Activated CD8-positive, alpha-beta memory T cell treated with anti-CD3 and anti-CD28 coated beads for 48 hours (primary cell): ENCODE data around the gene BTBD3.

ENCODE experiments used
- DNase-seq, 3 experiments: peaks; one replicate each; pipeline ENCODE4 v3.0.0-alpha.2; 2020; ENCODE audit warnings: low read depth in 2 of 3, low spot score in 2 of 3

Gene BTBD3

GRCh38 chr20:11965602-11966001 lies 47.9 kb downstream of the BTBD3 start:
- no peak for DNase-seq

DNA sequence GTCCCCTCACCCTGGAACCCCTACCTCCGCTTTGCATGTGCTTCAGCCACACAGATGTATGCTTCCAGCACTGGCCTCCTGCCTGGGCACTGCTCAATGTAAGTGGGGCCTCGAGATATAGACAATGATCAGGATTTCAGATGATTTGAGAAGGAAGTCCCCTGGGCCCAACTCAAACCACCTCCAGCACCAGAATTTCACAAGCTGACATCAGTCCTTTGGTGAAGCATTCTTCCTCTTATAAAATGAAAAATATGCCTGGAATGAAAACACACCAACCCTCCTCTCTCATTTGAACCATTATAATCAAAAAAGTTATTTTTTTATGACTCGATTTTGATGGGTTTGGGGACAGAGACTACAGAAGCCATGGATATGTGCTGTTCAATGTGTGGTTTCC lies 48.5 kb downstream of the BTBD3 start:
- no peak for DNase-seq

- no peak for DNase-seq
Observed at GRCh38 chr20:11970243-11970836, 52.6 kb downstream of the BTBD3 start.

DNA sequence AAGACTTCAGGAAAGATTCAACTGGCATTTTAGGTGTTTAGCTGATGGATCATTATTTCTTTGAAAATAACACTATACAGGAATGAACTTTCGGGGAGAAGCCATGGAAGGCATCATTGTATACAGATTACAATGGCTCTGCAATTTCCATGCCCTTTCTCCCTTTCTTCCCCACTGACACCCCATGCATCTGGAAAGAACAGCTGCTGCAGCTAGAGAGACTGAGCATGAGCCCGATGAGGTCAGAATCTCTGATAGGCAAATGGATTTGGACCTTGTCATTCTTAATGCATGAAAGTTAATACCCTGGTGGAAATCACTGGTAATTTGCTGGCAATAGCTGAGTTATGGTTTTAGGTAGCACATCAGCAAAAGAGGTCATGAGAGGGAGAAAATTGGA lies 54.8 kb downstream of the BTBD3 start:
- DNase-seq: no peak
